Neuronal stem cell (in vitro differentiated cells): ENCODE measurements around the gene HMX1.
A peak's percentile ranks its signal among the peaks of the same experiment; 100 is the strongest.

ENCODE experiments used
- DNase-seq: peaks from one replicate; pipeline ENCODE4 v3.0.0-alpha.2; 2013; ENCODE audit warnings: low spot score
- H2AFZ ChIP-seq: one replicate; pipeline ENCODE4 v1.6.1; 2013; ENCODE audit warnings: mild to moderate bottlenecking, low read length, inconsistent platforms
- H2AK5ac ChIP-seq: 2 replicates; pipeline ENCODE4 v1.6.1; 2013; ENCODE audit warnings: low read depth, mild to moderate bottlenecking, inconsistent platforms, low read length, moderate library complexity, mixed read lengths
- H2BK120ac ChIP-seq: 2 replicates; pipeline ENCODE4 v1.6.1; 2013; ENCODE audit warnings: low read depth, mild to moderate bottlenecking, inconsistent platforms, low read length, moderate library complexity, mixed read lengths
- H2BK12ac ChIP-seq: one replicate; pipeline ENCODE4 v1.6.1; 2013; ENCODE audit warnings: low read length, inconsistent platforms
- H2BK15ac ChIP-seq: 2 replicates; pipeline ENCODE4 v1.6.1; 2013; ENCODE audit warnings: mild to moderate bottlenecking, low read length, inconsistent platforms, mixed read lengths
- H2BK5ac ChIP-seq: one replicate; pipeline ENCODE4 v1.6.1; 2013; ENCODE audit warnings: inconsistent platforms, mild to moderate bottlenecking, low read length, moderate library complexity
- H3K14ac ChIP-seq: one replicate; pipeline ENCODE4 v1.6.1; 2013; ENCODE audit warnings: low read length, inconsistent platforms
- H3K18ac ChIP-seq: 2 replicates; pipeline ENCODE4 v1.6.1; 2013; ENCODE audit warnings: low read length, inconsistent platforms
- H3K23ac ChIP-seq: 2 replicates; pipeline ENCODE4 v1.6.1; 2013; ENCODE audit warnings: low read depth, mild to moderate bottlenecking, mixed read lengths, low read length, inconsistent platforms; ENCODE audit not compliant: poor library complexity
- H3K27ac ChIP-seq: replicated peaks from 3 replicates; pipeline ENCODE4 v1.5.1; 2013; ENCODE audit warnings: low read length, inconsistent platforms
- H3K27me3 ChIP-seq, 3 experiments: 2 replicates each; pipeline ENCODE4 v1.6.1; 2013; ENCODE audit warnings: low read length in 3 of 3, mild to moderate bottlenecking in 2 of 3, inconsistent platforms in 1 of 3, low read depth in 1 of 3, mixed read lengths in 1 of 3, moderate library complexity in 1 of 3; ENCODE audit not compliant: control insufficient read depth in 3 of 3, insufficient read depth in 3 of 3
- H3K36me3 ChIP-seq, 2 donors: replicated peaks in 1 of 2; 2 replicates each; pipeline ENCODE4 v1.6.1; 2013; ENCODE audit warnings: low read length in 2 of 2; ENCODE audit not compliant: control insufficient read depth in 2 of 2, insufficient read depth in 2 of 2
- H3K4ac ChIP-seq: 2 replicates; pipeline ENCODE4 v1.6.1; 2013; ENCODE audit warnings: inconsistent platforms, mild to moderate bottlenecking, low read length, moderate library complexity
- H3K4me1 ChIP-seq, 2 donors: 1 replicate in 1 of 2; 2 replicates in 1 of 2; pipeline ENCODE4 v1.6.1; 2013; ENCODE audit warnings: low read length in 2 of 2, low read depth in 1 of 2; ENCODE audit not compliant: control insufficient read depth in 2 of 2, insufficient read depth in 1 of 2
- H3K4me2 ChIP-seq: one replicate; pipeline ENCODE4 v1.6.1; 2013; ENCODE audit warnings: mild to moderate bottlenecking, low read length, inconsistent platforms; ENCODE audit not compliant: insufficient read depth, poor library complexity, severe bottlenecking
- H3K4me3 ChIP-seq, 2 donors: 2 replicates each; pipeline ENCODE4 v1.5.1; 2013; ENCODE audit warnings: low read length in 2 of 2, mild to moderate bottlenecking in 2 of 2, inconsistent platforms in 1 of 2, moderate library complexity in 1 of 2
- H3K79me1 ChIP-seq: one replicate; pipeline ENCODE4 v1.6.1; 2013; ENCODE audit warnings: low read depth, mild to moderate bottlenecking, inconsistent platforms, low read length, moderate library complexity
- H3K9ac ChIP-seq: one replicate; pipeline ENCODE4 v1.6.1; 2013; ENCODE audit warnings: mild to moderate bottlenecking, low read depth, low read length, inconsistent platforms; ENCODE audit not compliant: poor library complexity
- H3K9me3 ChIP-seq, 2 donors: replicated peaks in 1 of 2; 2 replicates each; pipeline versions ENCODE3 to v1.6.1; 2013; ENCODE audit warnings: low read length in 2 of 2, mild to moderate bottlenecking in 2 of 2, inconsistent platforms in 1 of 2, low read depth in 1 of 2, mixed read lengths in 1 of 2, moderate library complexity in 1 of 2; ENCODE audit not compliant: control insufficient read depth in 2 of 2, insufficient read depth in 1 of 2
- H4K8ac ChIP-seq: one replicate; pipeline ENCODE4 v1.6.1; 2013; ENCODE audit warnings: low read depth, mild to moderate bottlenecking, inconsistent platforms, low read length, moderate library complexity
- H4K91ac ChIP-seq: one replicate; pipeline ENCODE4 v1.6.1; 2013; ENCODE audit warnings: low read length, low read depth, mild to moderate bottlenecking, inconsistent platforms; ENCODE audit not compliant: poor library complexity
- WGBS, 2 donors: extraction: QIAGEN DNeasy Blood & Tissue Kit; methylation state at CpG; one replicate each; pipeline ENCODE4 v1.1.7; 2013; ENCODE audit warnings: missing lambda C conversion rate in 2 of 2, mixed read lengths in 1 of 2; ENCODE audit not compliant: insufficient read length in 2 of 2, insufficient replicate concordance in 1 of 2; ENCODE audit errors: extremely low coverage in 2 of 2; 5-methylcytosine and 5-hydroxymethylcytosine counted together

The HMX1 gene

GRCh38 chr4:8901335-8901734, 29.7 kb upstream of the HMX1 start:
- H3K79me1 ChIP-seq, result no peaks in the 10 kb centered on the region
- no peak for DNase-seq
- H3K14ac ChIP-seq, result no peak overlapping the region
- no peak overlapping the region for H3K4ac ChIP-seq
- no peak overlapping the region for H2BK120ac ChIP-seq
- H3K4me3 ChIP-seq, result no peak overlapping the region
- peaks cover 0 to 1% of the 10 kb centered on the region in 2 donors for H3K4me1 ChIP-seq
- H4K91ac ChIP-seq, result no peak overlapping the region
- H3K4me2 ChIP-seq, result no peak overlapping the region
- no peak overlapping the region for H2BK5ac ChIP-seq
- no peak overlapping the region for H3K27ac ChIP-seq
- no peak overlapping the region for H3K23ac ChIP-seq
- no peak overlapping the region for H4K8ac ChIP-seq
- no peaks in the 10 kb centered on the region for H3K36me3 ChIP-seq
- no CpG with 5 or more reads among the region's 6 CpGs for WGBS, 2 donors
- peaks cover 0 to 12% (median 9%) of the 10 kb centered on the region in 3 experiments for H3K27me3 ChIP-seq
- no peak overlapping the region for H2BK15ac ChIP-seq
- no peak overlapping the region for H2AFZ ChIP-seq
- peaks cover 6 to 21% of the 10 kb centered on the region in 2 donors for H3K9me3 ChIP-seq
- H3K9ac ChIP-seq, result no peak overlapping the region
- H2BK12ac ChIP-seq, result no peak overlapping the region
- no peak overlapping the region for H2AK5ac ChIP-seq
- H3K18ac ChIP-seq, result no peak overlapping the region

- WGBS, 2 donors, result no CpG with 5 or more reads among the region's 6 CpGs
- Histone ChIP-seq H3K4me3 (no peak overlapping the region), H3K4me2 (no peak overlapping the region), H2BK5ac (no peak overlapping the region), H3K27me3 (peaks cover 0 to 19% (median 16%) of the 10 kb centered on the region in 3 experiments), H3K79me1 (no peaks in the 10 kb centered on the region), H3K36me3 (no peaks in the 10 kb centered on the region), H4K91ac (no peak overlapping the region), H2BK120ac (no peak overlapping the region), H3K4ac (no peak overlapping the region), H3K27ac (no peak overlapping the region), H3K9me3 (peaks cover 6 to 21% of the 10 kb centered on the region in 2 donors), H3K4me1 (peaks cover 0 to 1% of the 10 kb centered on the region in 2 donors), H3K23ac (no peak overlapping the region), H2AK5ac (no peak overlapping the region), H2BK15ac (no peak overlapping the region), H3K14ac (no peak overlapping the region), H2AFZ (no peak overlapping the region), H2BK12ac (no peak overlapping the region), H3K18ac (no peak overlapping the region), H3K9ac (no peak overlapping the region), H4K8ac (no peak overlapping the region)
- no peak for DNase-seq
Observed at GRCh38 chr4:8900588-8900987, 28.9 kb upstream of the HMX1 start.

- Histone ChIP-seq H3K14ac (no peak overlapping the region), H3K18ac (no peak overlapping the region), H2AFZ (no peak overlapping the region), H4K8ac (no peak overlapping the region), H3K36me3 (no peaks in the 10 kb centered on the region), H3K9me3 (peaks cover 6 to 21% of the 10 kb centered on the region in 2 donors), H2BK12ac (no peak overlapping the region), H3K4me1 (peaks cover 0 to 4% of the 10 kb centered on the region in 2 donors), H3K27ac (no peak overlapping the region), H2AK5ac (no peak overlapping the region), H4K91ac (no peak overlapping the region), H3K79me1 (no peaks in the 10 kb centered on the region), H3K4ac (no peak overlapping the region), H3K4me3 (no peak overlapping the region), H3K4me2 (no peak overlapping the region), H3K27me3 (peaks cover 11 to 41% (median 37%) of the 10 kb centered on the region in 3 experiments), H3K23ac (no peak overlapping the region), H2BK120ac (no peak overlapping the region), H2BK5ac (no peak overlapping the region), H2BK15ac (no peak overlapping the region), H3K9ac (no peak overlapping the region)
- WGBS, 2 donors, result no CpG with 5 or more reads among the region's 10 CpGs
- no peak for DNase-seq
Observed at GRCh38 chr4:8898419-8898818, 26.8 kb upstream of the HMX1 start.

- Histone ChIP-seq H3K36me3 (no peaks in the 10 kb centered on the region), H2BK120ac (no peak overlapping the region), H3K23ac (no peak overlapping the region), H2AFZ (no peak overlapping the region), H3K4me1 (peaks cover 0 to 4% of the 10 kb centered on the region in 2 donors), H2BK15ac (no peak overlapping the region), H3K18ac (peak overlapping the region; percentile 11), H3K4ac (no peak overlapping the region), H2BK5ac (no peak overlapping the region), H3K27me3 (peaks cover 17 to 50% (median 47%) of the 10 kb centered on the region in 3 experiments), H3K79me1 (no peaks in the 10 kb centered on the region), H3K9ac (peak overlapping the region; percentile 38), H4K91ac (no peak overlapping the region), H3K4me2 (no peak overlapping the region), H3K27ac (no peak overlapping the region), H3K14ac (no peak overlapping the region), H3K4me3 (no peak overlapping the region), H2AK5ac (no peak overlapping the region), H2BK12ac (no peak overlapping the region), H4K8ac (peak overlapping the region; percentile 3), H3K9me3 (peaks cover 6 to 21% of the 10 kb centered on the region in 2 donors)
- DNase-seq, result no peak
- whole genome bisulfite sequencing, 2 donors, result no CpG with 5 or more reads among the region's 15 CpGs
Observed at GRCh38 chr4:8897251-8898167, 25.9 kb upstream of the HMX1 start.
